HG02642 (cell line): Measurements from ENCODE around the gene GPD1L.
"Not testable (repeated sequence)": the region's sequence is repeated elsewhere in the genome, so short reads cannot be mapped to it uniquely, and the experiment has no call there.

Source experiments
- ATAC-seq: cut with Tn5 transposase; IDR thresholded peaks from one replicate; pipeline ENCODE4 v1.9.1; 2021; ENCODE audit warnings: mild to moderate bottlenecking; ENCODE audit not compliant: unreplicated experiment, poor library complexity

The GPD1L gene

DNA sequence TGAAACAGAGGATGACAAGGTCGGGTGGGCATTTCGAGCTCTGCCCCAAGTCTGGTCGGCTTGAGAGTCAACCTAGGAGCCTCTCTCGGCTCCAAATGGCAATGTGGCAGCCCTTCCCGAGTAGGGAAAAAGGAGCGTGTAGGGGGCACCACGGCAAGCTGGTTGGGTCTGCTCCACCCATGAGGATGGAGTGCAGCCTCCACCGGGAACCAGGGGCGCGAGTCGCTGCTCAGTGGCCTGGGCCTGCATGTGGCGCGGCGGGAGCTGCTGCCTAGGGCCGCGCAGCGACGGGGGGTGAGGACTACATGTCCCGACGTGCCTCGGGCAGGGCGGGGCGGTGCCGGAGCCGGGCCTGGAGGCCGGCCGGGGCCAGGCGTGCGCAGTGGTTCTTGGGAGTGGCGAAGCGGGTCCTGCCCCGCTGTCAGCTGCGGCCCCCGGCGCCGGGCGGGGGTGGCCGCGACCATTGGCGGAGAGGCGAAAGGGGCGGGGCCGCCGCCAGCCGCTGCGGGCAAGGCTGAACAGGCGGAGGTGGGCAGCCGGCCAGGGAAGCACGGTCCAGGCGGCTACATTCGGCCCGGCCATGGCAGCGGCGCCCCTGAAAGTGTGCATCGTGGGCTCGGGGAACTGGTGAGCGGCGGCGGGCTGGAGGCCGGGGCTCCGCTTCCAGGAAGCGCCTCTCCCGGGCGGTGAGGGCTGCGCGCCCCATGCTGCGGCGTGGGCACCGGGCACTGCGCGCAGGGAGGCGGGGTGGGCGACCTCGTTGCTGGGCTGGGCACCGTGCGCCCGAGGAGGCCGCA, at the start of gene GPD1L:
Gene GPD1L (plus strand): TSS at position 489 of the 797 bp plus-strand sequence. CDS start 92 bp downstream, at position 581.
- peak; percentile 100 for ATAC-seq

DNA sequence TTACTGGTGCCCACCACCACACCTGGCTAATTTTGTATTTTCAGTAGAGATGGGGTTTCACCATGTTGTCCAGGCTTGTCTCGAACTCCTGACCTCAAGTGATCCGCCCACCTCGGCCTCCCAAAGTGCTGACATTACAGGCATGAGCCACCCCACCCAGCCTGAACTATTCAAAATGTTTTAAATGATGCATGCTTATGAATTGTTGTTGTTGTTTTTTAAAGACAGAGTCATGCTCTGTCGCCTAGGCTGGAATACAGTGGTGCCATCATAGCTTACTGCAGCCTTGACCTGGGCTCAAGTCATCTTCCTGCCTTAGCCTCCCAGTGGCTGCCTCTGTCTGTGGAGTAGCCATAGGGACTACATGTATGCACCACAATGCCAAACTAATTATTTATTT, 48.0 kb upstream of the GPD1L start:
- not testable (repeated sequence) for ATAC-seq

DNA sequence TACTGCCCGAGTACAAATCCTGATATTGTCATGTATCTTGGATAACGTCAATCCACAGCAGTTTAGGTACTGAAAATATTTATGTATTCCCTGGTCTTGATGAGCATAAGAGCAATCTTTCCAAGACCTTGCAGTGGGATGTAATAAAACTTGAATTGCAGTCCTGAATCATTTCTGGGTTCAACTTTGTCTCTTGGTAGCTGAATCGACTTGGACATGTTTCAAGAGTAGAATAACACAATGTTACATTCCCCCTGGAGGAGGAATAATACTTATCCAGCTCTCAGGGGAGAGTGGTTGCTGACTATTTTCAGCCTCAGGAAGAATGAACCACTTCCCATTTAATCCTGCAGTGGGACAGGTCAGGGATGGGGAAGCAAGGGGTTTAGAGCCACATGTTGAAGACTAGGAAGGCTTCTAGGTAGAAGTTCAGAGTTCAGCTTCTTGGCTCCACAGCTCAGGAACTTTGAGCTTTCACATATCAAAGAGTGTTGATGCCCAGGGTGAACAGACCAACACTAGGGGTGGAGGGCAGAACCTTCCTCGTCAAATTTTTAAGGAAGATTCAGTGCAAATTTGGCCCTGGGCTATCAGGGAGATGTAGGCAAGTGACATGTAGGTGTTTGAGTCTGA, 43.4 kb upstream of the GPD1L start:
- ATAC-seq: no peak

DNA sequence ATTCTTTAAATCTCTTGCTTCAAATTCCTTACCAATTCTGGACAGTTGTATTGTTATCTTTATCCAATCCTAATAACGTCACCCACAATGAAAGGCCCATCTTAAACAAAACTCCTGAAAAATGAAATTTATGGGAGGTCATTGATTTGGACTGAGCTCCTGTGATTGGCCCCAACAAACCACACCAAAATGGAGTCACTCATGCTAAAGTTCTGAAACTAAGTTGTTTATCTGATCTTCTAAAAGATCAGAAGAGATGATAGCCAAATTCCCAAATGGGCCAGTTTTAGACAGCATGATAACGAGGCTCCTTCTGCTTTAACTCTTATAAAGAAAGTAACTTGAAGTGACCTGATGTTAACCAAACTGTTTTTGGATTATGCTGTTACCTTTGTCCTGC, 39.7 kb upstream of the GPD1L start:
- no peak for ATAC-seq

DNA sequence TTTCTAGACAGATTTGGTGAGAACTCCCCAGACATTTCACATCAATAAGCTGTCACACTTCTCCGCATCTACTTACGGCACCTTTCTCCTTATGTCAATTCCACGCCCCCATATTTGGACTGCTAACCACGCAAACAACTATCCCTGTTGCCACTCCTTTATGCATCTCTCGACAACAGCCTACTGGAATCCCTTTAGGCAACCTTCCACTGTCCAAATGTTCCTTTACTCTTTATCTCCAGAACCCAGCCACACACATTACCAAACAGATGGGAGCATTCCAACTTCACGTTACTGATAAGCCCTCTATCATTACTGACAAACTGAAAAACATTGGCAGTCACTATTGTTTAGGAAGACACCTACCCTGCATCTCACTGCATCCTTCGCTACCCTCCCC, 32.2 kb upstream of the GPD1L start:
- not testable (repeated sequence) for ATAC-seq

DNA sequence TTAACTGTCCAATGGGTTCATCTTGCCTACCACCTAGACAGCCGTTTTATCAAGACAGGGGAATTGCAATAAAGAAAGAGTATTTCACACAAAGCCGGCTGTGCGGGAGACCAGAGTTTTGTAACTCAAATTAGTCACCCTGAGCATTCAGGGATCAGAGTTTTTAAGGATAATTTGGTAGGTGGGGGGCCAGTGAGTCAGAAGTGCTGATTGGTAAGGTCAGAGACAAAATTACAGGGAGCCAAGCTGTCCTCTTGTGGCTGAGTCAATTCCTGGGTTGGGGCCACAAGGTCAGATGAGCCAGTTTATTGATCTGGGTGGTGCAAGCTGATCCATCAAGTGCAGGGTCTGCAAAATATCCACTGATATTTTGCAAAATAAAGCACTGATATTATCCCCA, 29.9 kb upstream of the GPD1L start:
- ATAC-seq: no peak

DNA sequence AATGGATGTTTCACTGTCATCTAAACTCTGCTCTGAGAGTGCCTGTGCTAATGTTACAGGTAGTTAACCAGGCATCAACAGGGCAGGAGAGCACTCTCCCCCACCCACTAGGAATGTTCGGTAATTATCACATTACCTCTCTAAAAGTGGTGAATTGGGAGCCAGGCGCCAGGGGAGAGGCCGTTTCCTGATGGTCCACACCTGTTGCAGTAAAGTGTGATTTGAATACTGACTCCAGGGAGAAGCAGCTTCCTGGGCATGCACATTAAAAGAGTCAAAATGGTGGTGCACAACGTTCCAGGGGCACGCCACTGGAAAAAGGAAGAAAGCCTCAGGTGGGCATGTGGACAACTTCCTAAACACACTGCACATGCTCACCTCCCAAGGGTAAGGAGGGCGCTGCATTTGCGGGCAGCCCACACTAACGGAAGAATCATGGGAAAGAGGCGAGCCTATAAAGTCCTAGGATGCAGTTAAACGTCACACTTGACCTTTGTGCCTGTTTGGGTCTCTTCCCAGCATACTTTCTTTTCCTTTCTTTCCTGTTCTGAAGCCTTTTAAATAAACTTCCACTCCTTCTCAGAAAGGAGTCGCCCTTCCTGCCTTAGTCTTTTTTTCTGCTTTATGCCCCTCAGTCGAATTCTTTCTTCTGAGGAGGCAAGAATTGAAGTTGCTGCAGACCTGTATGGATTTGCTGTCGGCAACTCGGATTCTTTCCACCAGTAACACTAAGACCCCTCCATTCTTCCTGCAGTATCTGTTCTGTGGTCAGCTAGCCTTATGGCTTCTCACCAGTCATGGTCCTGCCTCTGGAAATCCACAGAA, 28.9 kb upstream of the GPD1L start:
- ATAC-seq: no peak

DNA sequence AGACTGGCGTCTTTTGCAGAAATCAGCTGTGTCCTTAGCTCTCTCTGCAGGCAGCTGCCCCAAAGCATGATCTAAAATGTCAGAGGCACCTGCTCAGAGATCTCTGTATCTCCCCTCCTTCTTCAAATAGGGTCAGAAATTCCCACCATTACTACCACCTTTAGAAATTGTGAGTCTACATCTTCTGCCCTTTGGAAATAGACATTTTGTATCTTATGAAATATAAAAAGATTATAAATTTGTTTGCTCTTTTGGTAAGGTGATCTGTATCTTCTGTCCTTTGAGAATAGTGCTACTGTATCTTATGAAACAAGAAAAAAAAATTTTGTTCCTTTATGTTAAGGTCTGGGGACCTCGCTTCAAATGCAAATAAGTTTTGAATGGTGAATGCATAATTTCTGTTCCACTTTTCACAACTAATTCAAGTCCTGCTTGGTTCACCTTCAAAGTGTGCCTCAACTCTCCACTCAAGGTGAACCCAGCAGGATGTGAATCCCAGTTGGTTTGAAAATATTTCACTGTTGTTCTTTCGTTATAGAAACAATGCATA, 28.3 kb upstream of the GPD1L start:
- ATAC-seq: no peak

DNA sequence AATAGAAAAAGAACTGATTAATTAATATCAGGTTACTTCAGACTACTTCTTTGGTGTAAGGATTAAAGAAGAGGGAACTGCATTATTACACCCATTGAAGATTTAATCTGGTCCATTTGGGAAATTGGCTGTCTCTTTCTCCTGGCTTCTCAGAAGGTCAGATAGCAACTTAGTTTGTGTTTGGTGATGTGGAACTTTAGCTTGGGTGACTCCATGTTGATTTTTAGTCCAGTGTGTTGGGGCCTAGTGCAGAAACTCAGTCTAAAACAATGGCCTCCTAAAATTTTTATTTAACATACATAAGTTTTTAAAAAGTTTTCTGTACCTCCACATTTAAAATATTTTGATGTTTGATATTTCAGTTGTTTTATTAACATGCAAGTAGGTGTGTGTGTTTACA, 27.6 kb upstream of the GPD1L start:
- no peak for ATAC-seq

DNA sequence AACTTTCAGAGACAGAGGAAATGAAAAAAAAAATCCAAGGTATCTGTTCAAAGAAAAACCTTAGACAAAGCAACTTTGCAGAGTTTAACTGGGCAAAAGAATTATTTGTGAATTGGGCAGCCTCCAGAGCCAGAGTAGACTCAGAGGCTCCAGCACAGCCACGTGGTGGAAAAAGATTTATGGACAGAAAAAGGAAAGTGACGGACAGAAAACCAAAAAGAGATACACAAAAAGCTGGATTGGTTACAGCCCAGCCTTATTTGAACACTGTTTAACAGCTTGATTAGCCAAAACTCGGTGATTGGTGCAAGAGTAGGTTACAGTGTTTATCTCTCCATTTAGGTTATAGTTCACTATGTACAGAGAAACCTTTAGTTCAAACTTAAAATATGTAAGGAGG, 23.7 kb upstream of the GPD1L start:
- no peak for ATAC-seq

DNA sequence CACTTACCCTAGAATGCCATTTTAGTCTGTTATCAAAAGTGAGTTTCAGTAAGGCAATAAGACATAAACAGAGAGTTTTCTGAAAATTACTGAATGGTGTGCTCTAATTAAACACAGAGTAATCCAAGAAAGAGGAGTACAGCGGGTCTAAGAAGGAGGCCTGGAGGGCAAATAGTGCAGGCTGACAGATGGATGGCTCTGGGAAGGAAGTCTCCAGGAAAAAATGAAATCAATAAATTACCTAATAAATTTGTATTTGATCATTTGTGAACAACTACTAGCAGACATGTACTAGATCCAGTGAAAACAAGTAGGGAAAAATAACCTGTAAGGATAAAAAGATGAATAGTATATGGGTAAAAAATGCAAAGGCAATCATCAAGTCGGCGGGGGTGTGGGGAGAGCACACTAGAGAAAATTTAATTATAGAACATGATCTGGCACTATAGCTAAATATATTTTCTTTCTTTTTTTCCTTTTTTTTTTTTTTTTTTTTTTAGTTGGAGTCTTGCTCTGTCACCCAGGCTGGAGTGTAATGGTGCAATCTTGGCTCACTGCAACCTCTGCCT, 22.6 kb upstream of the GPD1L start:
- no peak for ATAC-seq

DNA sequence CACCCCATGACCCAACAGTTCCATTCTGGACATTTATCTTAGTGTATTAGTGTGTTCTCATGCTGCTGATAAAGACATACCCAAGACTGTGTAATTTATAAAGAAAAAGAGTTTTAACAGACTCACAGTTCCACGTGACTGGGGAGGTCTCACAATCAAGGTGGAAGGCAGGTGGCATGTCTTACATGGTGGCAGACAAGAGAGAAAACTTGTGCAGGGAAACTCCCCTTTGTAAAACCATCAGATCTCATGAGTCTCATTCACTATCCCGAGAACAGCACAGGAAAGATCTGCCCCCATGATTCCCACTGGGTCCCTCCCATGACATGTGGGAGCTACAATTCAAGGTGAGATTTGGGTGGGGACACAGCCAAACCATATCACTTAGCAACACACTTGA, 21.6 kb upstream of the GPD1L start:
- ATAC-seq: no peak

DNA sequence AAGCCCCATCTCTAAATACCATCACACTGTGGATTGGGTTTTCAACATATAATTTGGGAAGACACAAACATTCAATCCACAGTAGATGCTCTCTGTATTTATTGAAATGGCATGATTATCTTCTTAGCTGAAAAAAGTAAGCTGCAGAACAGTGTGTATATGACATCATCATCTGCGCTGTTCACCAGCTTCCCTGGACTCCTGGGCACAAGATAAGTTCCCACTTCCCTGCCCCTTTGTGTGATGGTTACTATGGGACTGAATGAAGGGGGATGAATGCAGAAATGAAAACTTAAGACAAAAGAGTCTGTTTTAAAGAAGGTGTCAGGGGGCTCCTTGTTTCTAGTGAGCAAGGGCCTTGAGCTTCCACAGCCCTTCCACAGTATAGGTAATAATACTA, 20.0 kb upstream of the GPD1L start:
- no peak for ATAC-seq

DNA sequence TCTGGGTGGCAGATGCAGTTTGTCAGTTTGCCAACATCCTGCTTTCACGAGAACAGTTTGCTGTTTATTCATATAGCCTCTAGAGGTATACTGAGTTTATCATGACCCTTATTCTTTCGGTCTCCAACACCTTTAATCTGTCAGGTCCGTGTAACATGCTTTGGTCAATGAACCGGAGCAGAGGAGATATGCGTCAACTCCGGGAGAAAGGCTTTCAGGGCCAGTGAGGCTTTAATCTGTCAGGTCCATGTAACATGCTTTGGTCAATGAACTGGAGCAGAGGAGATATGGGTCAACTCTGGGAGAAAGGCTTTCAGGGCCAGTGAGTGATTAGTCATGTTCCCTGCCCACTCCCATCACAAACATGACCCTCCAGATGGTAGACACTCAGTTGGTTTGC, 16.9 kb upstream of the GPD1L start:
- no peak for ATAC-seq

DNA sequence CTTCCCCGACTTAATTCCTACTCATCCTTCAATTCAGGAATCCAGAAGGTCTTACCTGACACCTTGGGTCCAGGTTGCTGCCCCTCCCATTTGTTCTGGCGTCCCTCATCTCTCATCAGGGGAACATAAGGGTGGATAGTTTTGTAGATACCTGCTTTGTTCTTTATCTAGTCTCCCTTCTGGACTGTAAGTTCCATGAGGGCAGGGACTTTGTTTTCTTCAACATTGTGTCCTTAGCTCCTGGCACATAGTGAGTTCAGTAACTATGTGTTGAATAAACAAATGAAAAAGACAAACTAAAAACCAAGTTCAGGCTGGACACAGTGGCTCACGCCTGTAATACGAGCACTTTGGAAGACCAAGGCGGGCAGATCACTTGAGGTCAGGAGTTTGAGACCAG, 13.2 kb upstream of the GPD1L start:
- no peak for ATAC-seq

DNA sequence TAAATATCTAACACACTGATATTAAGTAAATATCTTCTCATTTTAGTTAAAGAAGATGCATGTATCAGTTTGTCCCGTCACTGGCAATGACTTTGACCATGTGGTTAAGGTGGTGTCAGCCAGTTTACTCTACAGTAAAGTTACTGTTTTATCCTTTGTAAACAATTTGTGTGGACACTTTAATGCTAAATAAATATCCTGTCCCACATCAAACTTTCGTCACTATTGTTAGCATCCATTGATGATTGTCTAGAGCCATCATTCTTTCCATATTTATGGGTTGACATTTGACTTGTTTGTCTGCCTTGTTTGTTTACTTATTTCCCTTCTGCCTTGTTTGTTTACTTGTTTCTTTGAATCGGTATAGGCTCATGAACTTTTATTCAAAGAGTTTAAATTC, 11.0 kb upstream of the GPD1L start:
- ATAC-seq: no peak

DNA sequence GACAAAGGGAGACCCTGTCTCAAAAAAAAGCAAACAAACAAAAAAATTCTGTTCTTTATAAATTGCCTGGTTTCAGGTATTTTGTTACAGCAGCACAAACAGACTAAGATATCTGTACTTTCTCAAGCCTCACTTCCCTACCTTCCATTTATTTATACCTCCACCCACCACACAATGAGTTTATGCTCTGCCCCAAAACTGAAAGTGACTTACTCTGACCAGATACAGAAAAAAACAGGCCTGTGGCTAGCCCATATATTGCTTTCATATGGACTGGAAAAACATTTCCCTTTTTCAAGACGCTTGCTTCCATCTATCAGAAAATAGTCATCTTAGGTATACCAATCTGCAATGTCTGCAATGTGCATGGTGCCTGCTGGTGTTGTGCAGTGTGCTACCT, 8.7 kb upstream of the GPD1L start:
- ATAC-seq: no peak

DNA sequence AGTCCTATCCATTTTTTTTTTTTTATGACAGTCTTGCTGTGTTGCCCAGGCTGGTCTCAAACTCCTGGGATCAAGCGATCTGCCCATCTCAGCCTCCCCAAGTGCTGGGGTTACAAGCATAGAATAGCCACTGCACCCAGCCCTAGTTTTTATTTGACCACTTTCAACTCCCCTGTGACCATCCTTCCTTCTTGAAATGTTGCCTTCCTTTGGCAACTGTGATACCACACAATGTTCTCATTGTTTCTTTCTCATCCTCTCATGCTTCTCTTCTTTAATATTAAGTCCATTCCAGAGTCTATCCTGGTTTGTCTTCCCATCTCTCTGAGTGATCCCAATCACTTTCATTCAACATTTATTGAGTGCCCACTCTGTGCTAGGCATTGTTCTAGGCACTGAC, 7.9 kb upstream of the GPD1L start:
- ATAC-seq: no peak

DNA sequence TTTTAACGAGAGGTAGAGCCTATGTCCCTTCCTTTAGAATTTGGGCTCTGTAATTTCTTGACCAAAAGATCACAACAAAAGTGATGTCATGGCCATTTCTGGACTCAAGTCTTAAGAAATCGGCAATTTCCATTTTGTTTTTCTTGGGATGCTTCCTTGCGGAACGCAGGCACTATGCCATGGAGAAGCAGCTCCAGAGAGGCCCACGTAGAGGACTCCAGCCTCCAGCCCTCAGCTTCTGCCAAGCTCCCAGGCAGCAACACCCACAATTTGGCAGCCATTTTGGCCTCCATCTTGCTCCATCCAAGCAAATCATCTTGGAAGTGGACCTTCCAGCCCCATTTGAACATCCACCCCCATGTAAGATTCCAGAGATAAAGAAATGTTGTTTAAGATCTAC, 6.0 kb upstream of the GPD1L start:
- no peak for ATAC-seq

DNA sequence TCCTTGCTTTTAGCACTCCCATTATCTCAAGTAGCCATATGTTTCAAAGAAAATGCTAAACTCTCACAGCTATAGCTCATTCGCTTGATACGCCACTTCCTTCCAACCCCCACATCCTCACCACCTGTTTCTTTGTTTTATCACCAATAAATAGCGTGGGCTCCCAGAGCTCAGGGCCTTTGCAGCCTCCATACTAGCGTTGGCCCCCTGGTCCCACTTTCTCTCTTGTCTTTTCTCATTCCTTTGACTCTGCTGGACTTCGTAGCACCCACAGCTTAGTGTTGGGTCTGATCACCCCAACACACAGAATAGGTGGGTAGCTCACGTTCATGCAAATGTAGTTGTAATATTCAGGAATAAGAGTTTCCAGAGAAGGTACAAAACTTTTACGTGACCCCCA, 4.1 kb upstream of the GPD1L start:
- no peak for ATAC-seq

DNA sequence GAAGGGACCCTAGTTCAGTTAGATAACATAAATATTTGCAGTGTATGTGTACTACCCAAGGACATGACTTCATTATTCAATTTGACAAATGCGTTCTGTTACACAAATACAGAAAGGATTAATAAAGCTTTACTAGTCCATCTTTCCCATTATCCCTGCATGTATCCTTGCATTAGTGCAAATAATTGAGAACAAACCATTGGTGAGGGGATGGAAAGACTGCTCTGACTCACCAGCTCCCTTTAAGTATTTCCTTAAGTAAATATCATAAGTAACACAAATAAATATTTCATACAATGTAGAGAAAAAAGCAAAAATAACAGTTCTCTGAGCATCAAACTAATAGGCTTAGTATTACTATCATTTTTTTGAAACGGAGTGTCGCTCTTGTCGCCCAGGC, 1.9 kb upstream of the GPD1L start:
- ATAC-seq: no peak
